MM.1S (cell line): ENCODE results near the gene CFAP74.

Source experiments
- DNase-seq: peaks from one replicate; pipeline ENCODE4 v3.0.0-alpha.2; 2015
- H2AFZ ChIP-seq: fragments of 300-600 bp; sonication (generic); 2 replicates; pipeline ENCODE4 v1.6.0; 2016; ENCODE audit warnings: antibody characterized with exemption, low read length
- H3F3A ChIP-seq: fragments of 300-600 bp; sonication (generic); 2 replicates; pipeline ENCODE4 v1.6.1; 2016; ENCODE audit warnings: mild to moderate bottlenecking, antibody characterized with exemption, low read length, moderate library complexity, mixed read lengths; ENCODE audit not compliant: insufficient read depth
- H3K27ac ChIP-seq: fragments of 300-600 bp; sonication (generic); 2 replicates; pipeline ENCODE4 v1.5.1; 2016; ENCODE audit warnings: mild to moderate bottlenecking, low read length
- H3K27me3 ChIP-seq: fragments of 300-600 bp; sonication (generic); replicated peaks from 2 replicates; pipeline ENCODE4 v1.6.0; 2016; ENCODE audit warnings: low read length; ENCODE audit not compliant: insufficient read depth
- H3K36me3 ChIP-seq: fragments of 300-600 bp; sonication (generic); replicated peaks from 2 replicates; pipeline ENCODE4 v1.6.1; 2016; ENCODE audit warnings: mild to moderate bottlenecking, low read length, mixed read lengths; ENCODE audit not compliant: insufficient read depth
- H3K4me1 ChIP-seq: fragments of 300-600 bp; sonication (generic); 2 replicates; pipeline ENCODE4 v1.6.1; 2016; ENCODE audit warnings: low read length, mixed read lengths
- H3K4me2 ChIP-seq: fragments of 300-600 bp; sonication (generic); 2 replicates; pipeline ENCODE4 v1.6.0; 2016; ENCODE audit warnings: low read depth, low read length
- H3K4me3 ChIP-seq: fragments of 300-600 bp; sonication (generic); 2 replicates; pipeline ENCODE4 v1.5.1; 2016; ENCODE audit warnings: low read length, mixed read lengths
- H3K79me2 ChIP-seq: fragments of 300-600 bp; sonication (generic); 2 replicates; pipeline ENCODE4 v1.6.1; 2016; ENCODE audit warnings: mixed run types, low read length, mixed read lengths
- H3K9ac ChIP-seq: fragments of 300-600 bp; sonication (generic); 2 replicates; pipeline ENCODE4 v1.6.1; 2016; ENCODE audit warnings: low read length, mixed read lengths
- H3K9me2 ChIP-seq: fragments of 300-600 bp; sonication (generic); replicated peaks from 2 replicates; pipeline ENCODE4 v1.6.1; 2016; ENCODE audit warnings: mild to moderate bottlenecking, low read length, mixed read lengths; ENCODE audit not compliant: insufficient read depth
- H3K9me3 ChIP-seq: fragments of 300-600 bp; sonication (generic); replicated peaks from 2 replicates; pipeline ENCODE4 v1.6.1; 2016; ENCODE audit warnings: mild to moderate bottlenecking, low read length, mixed read lengths; ENCODE audit not compliant: insufficient read depth
- H4K20me1 ChIP-seq: fragments of 300-600 bp; sonication (generic); 2 replicates; pipeline ENCODE4 v1.6.1; 2016; ENCODE audit warnings: mild to moderate bottlenecking, low read length, moderate library complexity, mixed read lengths; ENCODE audit not compliant: insufficient read depth
- CTCF ChIP-seq: fragments of 300-600 bp; sonication (generic); IDR thresholded peaks from 2 replicates; pipeline ENCODE4 v1.5.1; 2016; ENCODE audit warnings: antibody characterized with exemption, low read length, mixed read lengths
- EZH2 ChIP-seq: fragments of 300-600 bp; sonication (generic); optimal IDR thresholded peaks from 2 replicates; pipeline ENCODE3; 2017; ENCODE audit warnings: low read depth, mild to moderate bottlenecking, antibody characterized with exemption, low read length, mixed read lengths
- EZH2phosphoT487 ChIP-seq: fragments of 300-600 bp; sonication (generic); IDR thresholded peaks from 2 replicates; pipeline ENCODE4 v1.6.1; 2018; ENCODE audit warnings: antibody characterized with exemption, low read length

The CFAP74 gene

GRCh38 chr1:1978108-1978507 is 25.5 kb downstream of the CFAP74 start:
- Histone ChIP-seq H3K36me3 (no peaks in the 10 kb centered on the region), H3K4me3 (no peak overlapping the region), H3K4me2 (no peak overlapping the region), H3K9me3 (no peaks in the 10 kb centered on the region), H2AFZ (no peak overlapping the region), H3K9ac (no peak overlapping the region), H3K79me2 (no peaks in the 10 kb centered on the region), H3K4me1 (no peaks in the 10 kb centered on the region), H3K27ac (no peak overlapping the region), H3F3A (no peaks in the 10 kb centered on the region), H4K20me1 (no peaks in the 10 kb centered on the region), H3K9me2 (no peaks in the 10 kb centered on the region), H3K27me3 (peaks cover 59% of the 10 kb centered on the region)
- no peak for TF ChIP-seq EZH2
- TF ChIP-seq EZH2phosphoT487, result no peak
- no peak for TF ChIP-seq CTCF
- DNase-seq, result no peak

GRCh38 chr1:1976031-1976430 is 27.6 kb downstream of the CFAP74 start:
- peaks cover 67% of the 10 kb centered on the region for H3K27me3 ChIP-seq
- no peak for TF ChIP-seq CTCF
- no peak for TF ChIP-seq EZH2
- TF ChIP-seq EZH2phosphoT487, result no peak
- no peaks in the 10 kb centered on the region for H3K36me3 ChIP-seq
- H3K27ac ChIP-seq, result no peak overlapping the region
- no peaks in the 10 kb centered on the region for H3K4me1 ChIP-seq
- no peak overlapping the region for H3K9ac ChIP-seq
- no peak overlapping the region for H3K4me2 ChIP-seq
- no peak overlapping the region for H2AFZ ChIP-seq
- no peak overlapping the region for H3K4me3 ChIP-seq
- DNase-seq, result no peak
- H3K9me3 ChIP-seq, result no peaks in the 10 kb centered on the region
- H3F3A ChIP-seq, result no peaks in the 10 kb centered on the region
- no peaks in the 10 kb centered on the region for H3K9me2 ChIP-seq
- no peaks in the 10 kb centered on the region for H4K20me1 ChIP-seq
- no peaks in the 10 kb centered on the region for H3K79me2 ChIP-seq

DNA sequence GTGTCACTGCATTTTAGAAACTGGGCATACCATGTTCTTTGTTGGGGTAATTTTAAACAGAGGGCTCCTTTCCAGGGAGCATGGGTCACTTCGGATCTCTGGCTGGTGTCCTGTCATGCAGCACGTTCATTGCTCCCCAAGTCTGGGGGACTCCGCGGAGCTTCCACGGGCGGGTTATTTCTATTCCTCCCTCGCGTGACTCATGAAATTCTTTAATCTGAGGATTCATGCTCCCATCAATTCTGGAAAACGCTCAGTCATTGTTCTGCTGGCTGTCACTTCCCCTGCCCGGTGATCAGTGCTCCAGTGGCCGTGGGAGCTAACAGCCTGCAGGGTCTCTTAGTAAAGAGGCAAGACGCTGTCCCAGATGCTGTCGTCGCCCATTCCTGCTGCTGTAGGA is 28.1 kb downstream of the CFAP74 start:
- Histone ChIP-seq H3K79me2 (no peaks in the 10 kb centered on the region), H3K9me3 (no peaks in the 10 kb centered on the region), H3K36me3 (no peaks in the 10 kb centered on the region), H3K4me3 (no peak overlapping the region), H4K20me1 (no peaks in the 10 kb centered on the region), H3K9me2 (no peaks in the 10 kb centered on the region), H3F3A (no peaks in the 10 kb centered on the region), H3K27me3 (peaks cover 67% of the 10 kb centered on the region), H3K4me1 (no peaks in the 10 kb centered on the region), H3K4me2 (no peak overlapping the region), H3K27ac (no peak overlapping the region), H2AFZ (no peak overlapping the region), H3K9ac (no peak overlapping the region)
- no peak for TF ChIP-seq EZH2
- no peak for TF ChIP-seq EZH2phosphoT487
- TF ChIP-seq CTCF, result no peak
- DNase-seq, result no peak
